GM18499 (cell line): ENCODE data around the gene NSMF.

Source experiments
- ATAC-seq: cut with Tn5 transposase; IDR thresholded peaks from one replicate; pipeline ENCODE4 v1.9.1; 2021; ENCODE audit warnings: moderate number of reproducible peaks; ENCODE audit not compliant: insufficient read depth, unreplicated experiment

NSMF gene

GRCh38 chr9:137398561-137399468 is 60.3 kb downstream of the NSMF start:
- no peak for ATAC-seq

GRCh38 chr9:137397675-137398423 is 61.3 kb downstream of the NSMF start:
- no peak for ATAC-seq
